B cell (primary cell): ENCODE results near the gene NMD3. TPM values are rescaled to one million over a fixed set of nuclear protein-coding genes. Genes with fewer than 3 reads are reported as not detected.

Experiments
- ATAC-seq: fragments of 200-7000 bp; cut with Tn5 transposase; one replicate; pipeline ENCODE4 v1.10.0; 2021; ENCODE audit warnings: low read depth, mild to moderate bottlenecking, moderate number of reproducible peaks, moderate library complexity
- CTCF ChIA-PET: fragments of 350-600 bp; sonication (Branson Sonifier 250); formaldehyde crosslinking; loops from one replicate; lab custom pipeline; 2021; ENCODE audit warnings: antibody characterized with exemption, inconsistent platforms; lab: Charles Lee
- POLR2A ChIA-PET: fragments of 350-600 bp; sonication (Branson Sonifier 250); formaldehyde crosslinking; loops from one replicate; lab custom pipeline; 2021; ENCODE audit warnings: antibody characterized with exemption; lab: Charles Lee
- DNase-seq: peaks from one replicate; pipeline ENCODE4 v3.0.0; 2013
- H2AFZ ChIP-seq: 2 replicates; pipeline ENCODE4 v1.6.1; 2012; ENCODE audit warnings: mild to moderate bottlenecking, low read depth, low read length; ENCODE audit not compliant: insufficient read depth, poor library complexity, severe bottlenecking
- H3K27ac ChIP-seq, 2 donors: 1 replicate in 1 of 2; 2 replicates in 1 of 2; pipeline ENCODE4 v1.5.1; 2012 to 2013; ENCODE audit warnings: low read length in 2 of 2, mild to moderate bottlenecking in 2 of 2, moderate library complexity in 1 of 2
- H3K27me3 ChIP-seq, 4 experiments: fragments of 200-600 bp in 1 of 4; sonication (generic) in 1 of 4; replicated peaks in 1 of 4; 1 replicate in 2 of 4; 2 replicates in 2 of 4; pipeline versions ENCODE4 v1.6.1 to v1.7.0; 2013 to 2016; ENCODE audit warnings: low read length in 3 of 4, mild to moderate bottlenecking in 2 of 4, mixed read lengths in 1 of 4, moderate library complexity in 1 of 4; ENCODE audit not compliant: insufficient read depth in 4 of 4, control insufficient read depth in 3 of 4; ENCODE audit errors: control extremely low read depth in 1 of 4
- H3K36me3 ChIP-seq, 2 experiments: replicated peaks in 1 of 2; 1 replicate in 1 of 2; 2 replicates in 1 of 2; pipeline versions ENCODE4 v1.6.1 to v1.7.1; 2013; ENCODE audit warnings: low read length in 1 of 2; ENCODE audit not compliant: insufficient read depth in 2 of 2, control insufficient read depth in 1 of 2; ENCODE audit errors: control extremely low read depth in 1 of 2, extremely low read depth in 1 of 2
- H3K4me1 ChIP-seq, 2 donors: fragments of 200-600 bp in 1 of 2; sonication (generic) in 1 of 2; 1 replicate in 1 of 2; 2 replicates in 1 of 2; pipeline versions ENCODE4 v1.5.1 to v1.6.1; 2013 to 2017; ENCODE audit warnings: low read length in 2 of 2; ENCODE audit not compliant: control insufficient read depth in 2 of 2, insufficient read depth in 2 of 2
- H3K4me2 ChIP-seq: replicated peaks from 2 replicates; pipeline ENCODE3; 2012; ENCODE audit warnings: mild to moderate bottlenecking, low read depth, low read length; ENCODE audit not compliant: poor library complexity, severe bottlenecking
- H3K4me3 ChIP-seq, 5 experiments: fragments of 200-600 bp in 1 of 5; sonication (generic) in 1 of 5; 1 replicate in 3 of 5; 2 replicates in 2 of 5; pipeline versions ENCODE4 v1.5.1 to v1.7.0; 2011 to 2016; ENCODE audit warnings: low read length in 4 of 5, mild to moderate bottlenecking in 4 of 5, low read depth in 2 of 5, control low read depth in 1 of 5, moderate library complexity in 1 of 5; ENCODE audit not compliant: insufficient read depth in 1 of 5; ENCODE audit errors: control extremely low read depth in 1 of 5, extremely low read depth in 1 of 5
- H3K79me2 ChIP-seq: fragments of 200-600 bp; sonication (generic); one replicate; pipeline ENCODE4 v1.6.0; 2016; ENCODE audit warnings: low read length; ENCODE audit not compliant: control insufficient read depth, insufficient read depth
- H3K9ac ChIP-seq: fragments of 200-600 bp; sonication (generic); 2 replicates; pipeline ENCODE4 v1.6.1; 2017; ENCODE audit warnings: mild to moderate bottlenecking, low read length, moderate library complexity
- H3K9me3 ChIP-seq, 3 donors: one replicate each; pipeline versions ENCODE4 v1.6.1 to v1.7.1; 2013; ENCODE audit warnings: low read length in 2 of 3; ENCODE audit not compliant: control insufficient read depth in 2 of 3, insufficient read depth in 1 of 3; ENCODE audit errors: control extremely low read depth in 1 of 3
- H4K20me1 ChIP-seq: 2 replicates; pipeline ENCODE4 v1.6.0; 2012; ENCODE audit warnings: mild to moderate bottlenecking, low read length; ENCODE audit not compliant: insufficient read depth, control insufficient read depth, poor library complexity, severe bottlenecking
- H3K27ac Mint-ChIP-seq: one replicate; pipeline ENCODE4 v1.8.0; 2021; ENCODE audit warnings: mixed read lengths
- H3K27me3 Mint-ChIP-seq: one replicate; pipeline ENCODE4 v1.8.0; 2021; ENCODE audit warnings: mixed read lengths
- H3K4me1 Mint-ChIP-seq: one replicate; pipeline ENCODE4 v1.8.0; 2021; ENCODE audit warnings: mixed read lengths
- H3K4me3 Mint-ChIP-seq: one replicate; pipeline ENCODE4 v1.8.0; 2021; ENCODE audit warnings: mixed read lengths
- H3K9me3 Mint-ChIP-seq: one replicate; pipeline ENCODE4 v1.8.0; 2022; ENCODE audit warnings: mixed read lengths; ENCODE audit not compliant: insufficient read depth
- CTCF ChIP-seq: fragments of 200-600 bp; IDR thresholded peaks from one replicate; pipeline ENCODE4 v1.8.0; 2022; ENCODE audit warnings: antibody characterized with exemption, mild to moderate bottlenecking
- EZH2 ChIP-seq: IDR thresholded peaks from 2 replicates; pipeline ENCODE4 v1.6.1; 2012; ENCODE audit warnings: borderline replicate concordance, low read depth, mild to moderate bottlenecking, moderate library complexity, low read length; ENCODE audit not compliant: insufficient read depth, poor library complexity, severe bottlenecking
- WGBS: methylation state at CpG from one replicate; pipeline ENCODE4 v1.1.5; 2013; ENCODE audit warnings: missing lambda C conversion rate; ENCODE audit not compliant: insufficient coverage; 5-methylcytosine and 5-hydroxymethylcytosine counted together
- intact Hi-C: fragments of 100-400 bp; cut with micrococcal nuclease; formaldehyde crosslinking; loops from one replicate; pipeline ENCODE4 v1.10.0; 2022
- polyA plus RNA-seq: library from polyadenylated mRNA; depleted of rRNA; stranded (reverse); fragments of >200 nt; gene quantifications from 2 replicates; pipeline ENCODE4 v1.2.3, GENCODE V29; 2012
- total RNA-seq, 2 donors: library from RNA; stranded (reverse); fragments of 120-200 nt in 1 of 2; gene quantifications; 1 replicate in 1 of 2; 2 replicates in 1 of 2; pipeline versions ENCODE4 v1.2.3 to v1.2.4, GENCODE V29; 2013 to 2022

The NMD3 gene
- total and polyA plus RNA-seq, 2 donors (not counting 1 experiment from before 2014, with no cell fraction given), result 14.5 to 38.0 TPM

- no peak overlapping the region for H3K27ac ChIP-seq
- TF ChIP-seq CTCF (no peak), EZH2 (no peak)
- H3K36me3 ChIP-seq, result no peaks in the 10 kb centered on the region
- H3K4me1 ChIP-seq, result no peaks in the 10 kb centered on the region
- no peaks in the 10 kb centered on the region for H3K79me2 ChIP-seq
- DNase-seq, result no peak
- no peaks in the 10 kb centered on the region for H4K20me1 ChIP-seq
- H3K27me3 Mint-ChIP-seq, result peaks cover 3% of the 10 kb centered on the region
- H2AFZ ChIP-seq, result no peak overlapping the region
- no peaks in the 10 kb centered on the region for H3K9me3 ChIP-seq
- no CpG with 5 or more reads among the region's 2 CpGs for WGBS
- H3K27me3 ChIP-seq, result no peaks in the 10 kb centered on the region
- H3K9me3 Mint-ChIP-seq, result no peaks in the 10 kb centered on the region
- no peak overlapping the region for H3K4me2 ChIP-seq
- no peak overlapping the region for H3K4me3 Mint-ChIP-seq
- ChIA-PET CTCF (no interaction called here), POLR2A (no interaction called here)
- no peak overlapping the region for H3K27ac Mint-ChIP-seq
- no peak for ATAC-seq
- intact Hi-C loops, result no loop called here
- no peaks in the 10 kb centered on the region for H3K4me1 Mint-ChIP-seq
- no peak overlapping the region for H3K4me3 ChIP-seq
- H3K9ac ChIP-seq, result no peak overlapping the region
Observed at GRCh38 chr3:161187046-161187445, 34.1 kb upstream of the NMD3 start.

- H3K27ac ChIP-seq, result no peak overlapping the region
- 71% methylated on average over 1 of the region's 6 CpGs for WGBS
Observed at GRCh38 chr3:161197855-161198850, 23.0 kb upstream of the NMD3 start.

More at GRCh38 chr3:161197855-161198850, 23.0 kb upstream of the NMD3 start:
- no peak overlapping the region for H2AFZ ChIP-seq
- peaks cover 2% of the 10 kb centered on the region for H3K27me3 Mint-ChIP-seq
- no peaks in the 10 kb centered on the region for H3K36me3 ChIP-seq
- H3K27me3 ChIP-seq, result no peaks in the 10 kb centered on the region
- no peak for DNase-seq
- H3K9me3 Mint-ChIP-seq, result peaks cover 4% of the 10 kb centered on the region
- H3K79me2 ChIP-seq, result no peaks in the 10 kb centered on the region
- no peak overlapping the region for H3K9ac ChIP-seq
- H3K4me3 Mint-ChIP-seq, result no peak overlapping the region
- H3K27ac Mint-ChIP-seq, result no peak overlapping the region
- ATAC-seq, result no peak
- H3K4me1 Mint-ChIP-seq, result no peaks in the 10 kb centered on the region
- CTCF ChIA-PET, result no interaction called here
- POLR2A ChIA-PET, result no interaction called here
- H3K9me3 ChIP-seq, result peaks cover 0 to 6% (median 0%) of the 10 kb centered on the region in 3 donors
- H3K4me1 ChIP-seq, result no peaks in the 10 kb centered on the region
- no peak overlapping the region for H3K4me2 ChIP-seq
- no peaks in the 10 kb centered on the region for H4K20me1 ChIP-seq
- TF ChIP-seq EZH2 (no peak), CTCF (no peak)
- intact Hi-C loops, result no loop called here
- H3K4me3 ChIP-seq, result no peak overlapping the region
